ENCODE results near the gene HOMEZ.
A peak's percentile ranks its signal among the peaks of the same experiment; 100 is the strongest.

HOMEZ gene

GRCh38 chr14:23310546-23310945 is 24.6 kb upstream of the HOMEZ start:
- Histone ChIP-seq H3K9ac (ENCODE audit: insufficient read length) (no peak overlapping the region), H3K27ac (no peak overlapping the region), H3K9me3 (ENCODE audit: low read depth, low read length) (no peaks in the 10 kb centered on the region), H3K36me3 (ENCODE audit: insufficient read depth, low read length) (peaks cover 15% of the 10 kb centered on the region; the same call in 1 of the 2 replicates), H3K4me3 (no peak overlapping the region)
- no peak for TF ChIP-seq POLR2AphosphoS5 (IDR thresholded peaks at IDR 0.05; ENCODE audit: borderline replicate concordance, low read depth, low read length)
- DNase-seq (ENCODE audit: low read depth, low spot score): no peak

DNA sequence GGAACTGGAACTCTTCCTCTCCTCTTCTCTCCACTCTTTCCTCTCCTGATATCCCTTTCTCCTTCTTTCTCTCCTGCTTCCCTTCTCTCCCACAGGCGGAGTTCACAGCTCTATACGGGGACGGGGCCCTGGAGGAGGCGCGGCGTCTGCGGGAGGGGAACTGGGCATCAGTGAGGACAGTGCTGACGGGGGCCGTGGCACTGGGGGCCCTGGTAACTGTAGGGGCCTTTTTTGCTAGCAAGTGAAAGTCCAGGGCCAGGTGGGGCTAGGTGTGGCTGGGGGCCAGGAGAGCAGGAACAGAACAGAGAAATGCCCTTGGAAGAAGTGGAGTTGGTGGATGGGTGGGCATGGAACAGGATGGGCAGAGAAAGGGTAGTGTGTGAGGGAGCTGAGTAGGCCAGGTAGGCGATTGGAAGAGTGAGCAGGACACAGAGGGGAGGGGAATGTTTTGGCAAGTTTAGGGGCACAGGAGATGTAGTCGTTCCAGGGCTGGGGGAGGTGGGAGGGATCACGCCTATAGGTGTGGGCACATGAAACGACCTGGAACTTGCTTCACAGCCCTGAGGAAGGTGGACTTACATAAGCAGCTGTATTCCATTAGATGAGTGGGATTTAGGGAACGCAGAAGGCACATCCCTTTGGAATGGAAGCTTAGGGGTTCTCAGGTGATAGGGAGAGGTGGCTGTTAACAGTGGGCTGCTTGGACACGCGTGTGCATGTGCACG is 23.0 kb upstream of the HOMEZ start:
- no peaks in the 10 kb centered on the region for H3K9me3 ChIP-seq (ENCODE audit: low read depth, low read length)
- no peak for DNase-seq (ENCODE audit: low read depth, low spot score)
- H3K36me3 ChIP-seq (ENCODE audit: insufficient read depth, low read length): peaks cover 15% of the 10 kb centered on the region; the same call in 1 of the 2 replicates
- TF ChIP-seq FOXP2 (optimal IDR thresholded peaks at IDR 0.05; ENCODE audit: control extremely low read depth, extremely low read length, insufficient read depth): no peak
- TF ChIP-seq POLR2AphosphoS5 (IDR thresholded peaks at IDR 0.05; ENCODE audit: borderline replicate concordance, low read depth, low read length): no peak
- no peak for TF ChIP-seq EZH2 (IDR thresholded peaks at IDR 0.05)
- H3K27ac ChIP-seq: no peak overlapping the region
- no peak overlapping the region for H3K9ac ChIP-seq (ENCODE audit: insufficient read length)
- H3K4me3 ChIP-seq: no peak overlapping the region

GRCh38 chr14:23307687-23308644 is 22.0 kb upstream of the HOMEZ start:
- H3K4me3 ChIP-seq: peak overlapping the region; percentile 95
- peaks cover 15% of the 10 kb centered on the region; the same call in 1 of the 2 replicates for H3K36me3 ChIP-seq (ENCODE audit: insufficient read depth, low read length)
- DNase-seq (ENCODE audit: low read depth, low spot score): no peak
- H3K9ac ChIP-seq (ENCODE audit: insufficient read length): peak overlapping the region; percentile 94
- no peak overlapping the region for H3K27ac ChIP-seq
- TF ChIP-seq FOXP2 (optimal IDR thresholded peaks at IDR 0.05; ENCODE audit: control extremely low read depth, extremely low read length, insufficient read depth) (no peak), EZH2 (IDR thresholded peaks at IDR 0.05) (no peak), POLR2AphosphoS5 (IDR thresholded peaks at IDR 0.05; ENCODE audit: borderline replicate concordance, low read depth, low read length) (no peak)
- no peaks in the 10 kb centered on the region for H3K9me3 ChIP-seq (ENCODE audit: low read depth, low read length)

DNA sequence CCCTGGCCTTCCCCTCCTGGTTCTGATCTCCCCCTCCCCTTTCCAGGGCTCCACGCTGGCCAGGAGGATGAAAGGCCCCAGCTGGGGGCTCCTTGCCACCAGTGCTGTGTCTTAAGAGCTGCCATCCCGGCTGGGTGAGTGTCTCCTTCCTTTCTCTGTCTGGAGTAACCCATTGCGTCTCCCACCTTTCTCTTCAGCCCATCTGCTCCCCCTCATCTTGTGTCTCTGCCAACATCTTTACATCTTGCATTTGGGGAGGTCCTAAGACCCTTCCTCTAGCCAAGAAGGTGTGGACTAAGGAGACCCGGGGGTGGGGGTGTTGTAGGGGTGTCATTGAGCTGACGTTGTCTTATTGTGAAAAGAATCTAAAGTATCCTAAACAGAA is 21.2 kb upstream of the HOMEZ start:
- H3K9me3 ChIP-seq (ENCODE audit: low read depth, low read length): no peaks in the 10 kb centered on the region
- H3K36me3 ChIP-seq (ENCODE audit: insufficient read depth, low read length): peaks cover 15% of the 10 kb centered on the region; the same call in 1 of the 2 replicates
- no peak for TF ChIP-seq FOXP2 (optimal IDR thresholded peaks at IDR 0.05; ENCODE audit: control extremely low read depth, extremely low read length, insufficient read depth)
- no peak for TF ChIP-seq EZH2 (IDR thresholded peaks at IDR 0.05)
- no peak for TF ChIP-seq POLR2AphosphoS5 (IDR thresholded peaks at IDR 0.05; ENCODE audit: borderline replicate concordance, low read depth, low read length)
- no peak for DNase-seq (ENCODE audit: low read depth, low spot score)
- H3K9ac ChIP-seq (ENCODE audit: insufficient read length): peak overlapping the region; percentile 94
- H3K27ac ChIP-seq: peak overlapping the region; percentile 72; the same call in 1 of the 2 replicates
- peak overlapping the region; percentile 95 for H3K4me3 ChIP-seq

DNA sequence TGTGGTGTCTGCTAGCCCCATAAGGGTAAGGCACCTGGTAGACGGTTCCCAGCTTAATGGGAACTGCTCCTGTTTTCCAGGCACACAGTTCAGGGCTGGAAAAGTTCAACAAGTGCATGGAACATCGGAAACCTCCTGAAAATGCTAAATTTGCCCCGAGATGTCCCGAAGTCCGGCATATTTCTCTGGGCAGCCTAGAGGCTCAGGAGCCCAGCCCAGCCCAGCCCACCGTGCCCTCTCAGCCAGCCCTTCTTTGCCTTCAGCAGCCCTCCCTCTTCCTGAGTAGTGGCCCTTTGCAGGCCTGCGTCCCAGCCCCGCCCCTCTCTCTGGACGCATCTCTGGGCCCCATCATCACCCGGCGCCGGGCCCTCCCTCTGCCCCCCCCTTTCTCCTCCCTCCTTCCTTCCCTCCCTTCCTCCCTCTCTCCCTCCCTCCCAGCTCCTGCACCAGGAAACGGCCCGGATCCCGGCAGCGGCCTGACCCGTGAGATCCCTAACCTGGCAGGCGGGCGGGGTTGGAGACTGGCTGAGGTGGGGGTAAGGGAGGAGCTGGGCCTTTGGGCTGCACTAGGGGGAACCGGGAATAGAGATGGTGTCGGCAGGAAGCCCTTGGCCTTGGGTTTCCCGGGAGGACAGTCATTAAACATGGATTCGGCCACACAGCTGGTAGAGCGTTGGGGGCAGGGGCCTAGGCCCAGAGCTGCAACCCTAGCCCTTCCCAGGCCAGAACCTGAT is 20.6 kb upstream of the HOMEZ start, which contains the start of gene BCL2L2:
BCL2L2 (plus strand) TSS at position 422 of the 734 bp plus-strand sequence. CDS start 935 bp downstream, outside the sequence.
- H3K36me3 ChIP-seq (ENCODE audit: insufficient read depth, low read length): peaks cover 15% of the 10 kb centered on the region; the same call in 1 of the 2 replicates
- H3K27ac ChIP-seq: peak within 1 kb of the TSS; percentile 72; the same call in 1 of the 2 replicates
- no peak for DNase-seq (ENCODE audit: low read depth, low spot score)
- H3K9ac ChIP-seq (ENCODE audit: insufficient read length): peak within 1 kb of the TSS; percentile 94
- peak within 1 kb of the TSS; percentile 95 for H3K4me3 ChIP-seq
- TF ChIP-seq POLR2AphosphoS5 (IDR thresholded peaks at IDR 0.05; ENCODE audit: borderline replicate concordance, low read depth, low read length) (peak; percentile 85), FOXP2 (optimal IDR thresholded peaks at IDR 0.05; ENCODE audit: control extremely low read depth, extremely low read length, insufficient read depth) (no peak), EZH2 (IDR thresholded peaks at IDR 0.05) (no peak)
- H3K9me3 ChIP-seq (ENCODE audit: low read depth, low read length): no peaks in the 10 kb centered on the region

- peak within 1 kb of the TSS; percentile 84 for H3K27ac ChIP-seq
- no peak for DNase-seq (ENCODE audit: low read depth, low spot score)
- peak within 1 kb of the TSS; percentile 98 for H3K4me3 ChIP-seq
- peak within 1 kb of the TSS; percentile 91 for H3K9ac ChIP-seq (ENCODE audit: insufficient read length)
- H3K9me3 ChIP-seq (ENCODE audit: low read depth, low read length): no peaks in the 10 kb centered on the region
- H3K36me3 ChIP-seq (ENCODE audit: insufficient read depth, low read length): no peaks in the 10 kb centered on the region
- TF ChIP-seq FOXP2 (optimal IDR thresholded peaks at IDR 0.05; ENCODE audit: control extremely low read depth, extremely low read length, insufficient read depth): no peak
- TF ChIP-seq EZH2 (IDR thresholded peaks at IDR 0.05): no peak
- no peak; the same call in 1 of the 2 replicates for TF ChIP-seq POLR2AphosphoS5 (IDR thresholded peaks at IDR 0.05; ENCODE audit: borderline replicate concordance, low read depth, low read length)
Observed at GRCh38 chr14:23302290-23303225, 16.6 kb upstream of the HOMEZ start, which contains the start of gene PPP1R3E. Gene PPP1R3E (minus strand): TSS chr14:23302859. CDS start chr14:23302576, 283 bp downstream.

- H3K27ac ChIP-seq: peak overlapping the region; percentile 84
- DNase-seq (ENCODE audit: low read depth, low spot score): no peak
- TF ChIP-seq EZH2 (IDR thresholded peaks at IDR 0.05) (no peak), FOXP2 (optimal IDR thresholded peaks at IDR 0.05; ENCODE audit: control extremely low read depth, extremely low read length, insufficient read depth) (no peak), POLR2AphosphoS5 (IDR thresholded peaks at IDR 0.05; ENCODE audit: borderline replicate concordance, low read depth, low read length) (peak; percentile 84)
- no peaks in the 10 kb centered on the region for H3K9me3 ChIP-seq (ENCODE audit: low read depth, low read length)
- no peaks in the 10 kb centered on the region for H3K36me3 ChIP-seq (ENCODE audit: insufficient read depth, low read length)
- peak overlapping the region; percentile 91 for H3K9ac ChIP-seq (ENCODE audit: insufficient read length)
- H3K4me3 ChIP-seq: peak overlapping the region; percentile 98
Observed at GRCh38 chr14:23301969-23302289, 16.0 kb upstream of the HOMEZ start.
